Trophoblast cell (in vitro differentiated cells and primary cell): ENCODE results near the gene GRP.

Experiments
- DNase-seq, 2 donors: peaks; one replicate each; pipeline ENCODE4 v3.0.0-alpha.2; 2016
- H2AFZ ChIP-seq: 2 replicates; pipeline ENCODE4 v1.6.1; 2013; ENCODE audit warnings: low read length, moderate library complexity, mild to moderate bottlenecking; ENCODE audit not compliant: insufficient read depth, poor library complexity
- H2AK5ac ChIP-seq: 2 replicates; pipeline ENCODE4 v1.6.1; 2013; ENCODE audit warnings: mild to moderate bottlenecking, low read length
- H2BK120ac ChIP-seq: 2 replicates; pipeline ENCODE4 v1.6.1; 2013; ENCODE audit warnings: low read length, mild to moderate bottlenecking, moderate library complexity; ENCODE audit not compliant: insufficient read depth, poor library complexity
- H2BK12ac ChIP-seq: 2 replicates; pipeline ENCODE4 v1.6.1; 2013; ENCODE audit warnings: mild to moderate bottlenecking, low read length, moderate library complexity
- H2BK5ac ChIP-seq: 2 replicates; pipeline ENCODE4 v1.6.1; 2013; ENCODE audit warnings: low read length, low read depth, moderate library complexity, mild to moderate bottlenecking; ENCODE audit not compliant: poor library complexity
- H3K14ac ChIP-seq: 2 replicates; pipeline ENCODE4 v1.6.1; 2013; ENCODE audit warnings: mild to moderate bottlenecking, low read length
- H3K18ac ChIP-seq: 2 replicates; pipeline ENCODE4 v1.6.1; 2013; ENCODE audit warnings: mild to moderate bottlenecking, low read length
- H3K23ac ChIP-seq: 2 replicates; pipeline ENCODE4 v1.6.1; 2013; ENCODE audit warnings: low read length
- H3K27ac ChIP-seq: 2 replicates; pipeline ENCODE4 v1.5.1; 2013; ENCODE audit warnings: low read depth, mild to moderate bottlenecking, inconsistent platforms, low read length, moderate library complexity
- H3K27me3 ChIP-seq: 2 replicates; pipeline ENCODE4 v1.6.1; 2013; ENCODE audit warnings: inconsistent platforms, mild to moderate bottlenecking, low read length, moderate library complexity; ENCODE audit not compliant: insufficient read depth
- H3K36me3 ChIP-seq, 2 experiments: 1 replicate in 1 of 2; 2 replicates in 1 of 2; pipeline ENCODE4 v1.6.1; 2013; ENCODE audit warnings: low read length in 2 of 2, mild to moderate bottlenecking in 2 of 2, moderate library complexity in 1 of 2; ENCODE audit not compliant: insufficient read depth in 2 of 2, control insufficient read depth in 1 of 2
- H3K4ac ChIP-seq: 2 replicates; pipeline ENCODE4 v1.6.1; 2013; ENCODE audit warnings: low read depth, mild to moderate bottlenecking, low read length, moderate library complexity
- H3K4me1 ChIP-seq, 2 experiments: 1 replicate in 1 of 2; 2 replicates in 1 of 2; pipeline ENCODE4 v1.6.1; 2013; ENCODE audit warnings: low read length in 2 of 2, mild to moderate bottlenecking in 2 of 2, moderate library complexity in 1 of 2; ENCODE audit not compliant: insufficient read depth in 2 of 2, control insufficient read depth in 1 of 2
- H3K4me2 ChIP-seq: 2 replicates; pipeline ENCODE4 v1.6.1; 2013; ENCODE audit warnings: inconsistent platforms, mild to moderate bottlenecking, low read length, moderate library complexity
- H3K4me3 ChIP-seq: 2 replicates; pipeline ENCODE4 v1.5.1; 2013; ENCODE audit warnings: mild to moderate bottlenecking, low read depth, low read length, inconsistent platforms
- H3K79me1 ChIP-seq: one replicate; pipeline ENCODE4 v1.6.1; 2013; ENCODE audit warnings: low read length
- H3K79me2 ChIP-seq: 2 replicates; pipeline ENCODE4 v1.6.1; 2013; ENCODE audit warnings: low read length, mild to moderate bottlenecking; ENCODE audit not compliant: control insufficient read depth, insufficient read depth, poor library complexity
- H3K9ac ChIP-seq: 2 replicates; pipeline ENCODE4 v1.6.1; 2013; ENCODE audit warnings: mild to moderate bottlenecking, low read length
- H3K9me3 ChIP-seq: 2 replicates; pipeline ENCODE4 v1.6.1; 2013; ENCODE audit warnings: low read depth, mild to moderate bottlenecking, control low read depth, inconsistent platforms, low read length; ENCODE audit not compliant: insufficient read depth
- H4K12ac ChIP-seq: 2 replicates; pipeline ENCODE4 v1.6.1; 2013; ENCODE audit warnings: low read depth, mild to moderate bottlenecking, low read length, moderate library complexity
- H4K8ac ChIP-seq: 2 replicates; pipeline ENCODE4 v1.6.1; 2013; ENCODE audit warnings: low read depth, mild to moderate bottlenecking, low read length, moderate library complexity
- H4K91ac ChIP-seq: one replicate; pipeline ENCODE4 v1.6.1; 2013; ENCODE audit warnings: low read depth, mild to moderate bottlenecking, low read length, moderate library complexity
- WGBS: extraction: QIAGEN DNeasy Blood & Tissue Kit; methylation state at CpG from one replicate; pipeline ENCODE4 v1.1.7; 2013; ENCODE audit warnings: missing lambda C conversion rate; ENCODE audit not compliant: insufficient read length, insufficient coverage; ENCODE audit errors: extremely low coverage; 5-methylcytosine and 5-hydroxymethylcytosine counted together

GRP gene

DNA sequence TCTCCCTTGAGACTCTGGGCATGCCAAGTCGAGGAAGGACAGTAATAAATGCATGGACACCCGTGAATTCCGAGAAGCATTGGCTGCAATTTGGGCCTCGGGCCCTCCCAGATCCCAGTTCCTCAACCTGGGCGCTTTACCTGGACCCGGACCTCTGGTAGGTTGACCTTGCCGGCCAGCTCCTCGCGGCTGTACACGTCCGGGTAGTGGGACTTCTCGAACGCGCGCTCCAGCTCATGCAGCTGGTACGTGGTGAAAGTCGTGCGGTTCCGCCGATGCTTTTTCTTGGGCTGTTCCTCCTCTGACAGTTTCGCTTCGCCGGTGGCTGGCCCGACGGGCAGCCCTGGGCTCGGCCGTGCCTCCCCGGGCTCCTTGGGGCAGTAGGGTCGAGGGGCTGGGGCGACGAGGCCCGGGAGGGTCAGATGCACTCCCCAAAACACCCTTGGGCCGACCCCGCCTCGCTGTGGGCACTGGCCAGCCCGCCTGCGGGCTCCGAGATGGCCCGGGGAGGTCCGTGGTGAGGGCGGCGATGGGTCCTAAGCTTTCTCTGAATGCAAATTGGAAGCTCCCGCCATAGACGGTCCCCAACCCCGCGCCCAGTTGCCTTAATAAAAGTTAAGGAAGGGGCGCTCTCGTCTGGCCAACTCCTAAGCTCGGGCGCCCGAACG lies 52.4 kb downstream of the GRP start:
- DNase-seq = no peak
- Histone ChIP-seq H2BK120ac (no peak overlapping the region), H4K8ac (no peak overlapping the region), H3K4me2 (no peak overlapping the region), H3K9me3 (peaks cover 8% of the 10 kb centered on the region), H3K36me3 (no peaks in the 10 kb centered on the region), H4K91ac (no peak overlapping the region), H3K79me2 (no peaks in the 10 kb centered on the region), H2BK12ac (no peak overlapping the region), H3K4me3 (no peak overlapping the region), H3K79me1 (no peaks in the 10 kb centered on the region), H3K4me1 (peaks cover 18 to 19% of the 10 kb centered on the region in 2 experiments), H3K23ac (no peak overlapping the region), H2AFZ (no peak overlapping the region), H3K27ac (no peak overlapping the region), H3K4ac (no peak overlapping the region), H3K18ac (no peak overlapping the region), H3K9ac (no peak overlapping the region), H4K12ac (no peak overlapping the region), H3K14ac (no peak overlapping the region), H2AK5ac (no peak overlapping the region), H3K27me3 (peaks cover 88% of the 10 kb centered on the region), H2BK5ac (no peak overlapping the region)
- WGBS = no CpG with 5 or more reads among the region's 52 CpGs

DNA sequence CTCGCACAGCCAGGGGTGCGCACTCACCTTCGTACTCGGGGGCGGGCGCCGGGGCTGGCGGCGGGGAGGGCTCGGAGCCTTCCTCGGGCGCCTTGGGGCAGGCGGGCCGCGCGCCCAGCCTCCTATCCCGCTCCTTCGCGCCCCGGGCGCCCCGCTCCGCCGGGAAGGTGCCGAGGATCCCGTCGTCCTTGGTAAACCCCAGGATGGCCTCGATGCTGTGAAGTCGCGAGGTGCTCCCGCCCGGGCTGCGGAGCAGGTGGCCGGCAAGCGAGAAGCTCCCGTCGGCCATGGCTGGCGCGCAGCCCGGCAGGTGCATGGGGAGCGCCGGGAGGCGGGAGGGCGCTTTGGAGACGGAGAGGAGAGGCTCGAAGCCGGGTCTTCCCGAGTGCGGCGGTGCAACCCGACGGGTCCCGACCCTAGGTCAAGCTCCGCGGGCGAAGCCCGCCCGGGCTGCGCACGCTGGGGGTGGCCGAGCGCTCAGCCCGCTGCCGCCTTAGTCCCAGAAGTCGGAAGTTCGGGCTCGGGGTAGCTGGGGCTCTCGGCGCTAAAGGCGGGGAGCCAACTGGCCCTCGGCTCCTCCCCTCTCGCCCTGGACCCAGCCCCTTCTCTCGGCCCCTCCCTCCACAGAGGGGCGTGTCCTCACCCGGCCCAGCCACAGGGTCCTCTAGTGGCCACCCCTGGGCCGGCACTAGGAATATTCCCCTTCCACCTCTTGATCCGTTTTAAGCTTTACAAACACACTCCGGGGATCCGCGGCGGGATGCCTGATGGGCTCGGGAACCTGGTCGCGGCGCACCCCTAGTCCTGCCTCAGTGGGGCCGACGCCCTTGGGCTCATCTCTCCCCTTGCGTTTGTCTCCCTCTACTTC lies 53.2 kb downstream of the GRP start, which contains the start of gene RAX:
Gene RAX (minus strand): TSS at position 564 of the 868 bp plus-strand sequence. CDS start 248 bp downstream, at position 316.
- Histone ChIP-seq H3K9ac (no peak within 1 kb of the TSS), H4K91ac (no peak within 1 kb of the TSS), H3K4ac (no peak within 1 kb of the TSS), H3K79me2 (no peaks in the 10 kb centered on the region), H3K18ac (no peak within 1 kb of the TSS), H3K23ac (no peak within 1 kb of the TSS), H3K36me3 (no peaks in the 10 kb centered on the region), H4K8ac (no peak within 1 kb of the TSS), H2BK12ac (no peak within 1 kb of the TSS), H2BK120ac (no peak within 1 kb of the TSS), H4K12ac (no peak within 1 kb of the TSS), H3K4me2 (peak within 1 kb of the TSS; percentile 62), H3K27me3 (peaks cover 81% of the 10 kb centered on the region), H3K27ac (no peak within 1 kb of the TSS), H3K9me3 (peaks cover 8% of the 10 kb centered on the region), H3K14ac (no peak within 1 kb of the TSS), H2AFZ (no peak within 1 kb of the TSS), H3K4me3 (no peak within 1 kb of the TSS), H2BK5ac (no peak within 1 kb of the TSS), H2AK5ac (no peak within 1 kb of the TSS), H3K79me1 (no peaks in the 10 kb centered on the region), H3K4me1 (peaks cover 13 to 16% of the 10 kb centered on the region in 2 experiments)
- no peak for DNase-seq
- WGBS = no CpG with 5 or more reads among the region's 88 CpGs

DNA sequence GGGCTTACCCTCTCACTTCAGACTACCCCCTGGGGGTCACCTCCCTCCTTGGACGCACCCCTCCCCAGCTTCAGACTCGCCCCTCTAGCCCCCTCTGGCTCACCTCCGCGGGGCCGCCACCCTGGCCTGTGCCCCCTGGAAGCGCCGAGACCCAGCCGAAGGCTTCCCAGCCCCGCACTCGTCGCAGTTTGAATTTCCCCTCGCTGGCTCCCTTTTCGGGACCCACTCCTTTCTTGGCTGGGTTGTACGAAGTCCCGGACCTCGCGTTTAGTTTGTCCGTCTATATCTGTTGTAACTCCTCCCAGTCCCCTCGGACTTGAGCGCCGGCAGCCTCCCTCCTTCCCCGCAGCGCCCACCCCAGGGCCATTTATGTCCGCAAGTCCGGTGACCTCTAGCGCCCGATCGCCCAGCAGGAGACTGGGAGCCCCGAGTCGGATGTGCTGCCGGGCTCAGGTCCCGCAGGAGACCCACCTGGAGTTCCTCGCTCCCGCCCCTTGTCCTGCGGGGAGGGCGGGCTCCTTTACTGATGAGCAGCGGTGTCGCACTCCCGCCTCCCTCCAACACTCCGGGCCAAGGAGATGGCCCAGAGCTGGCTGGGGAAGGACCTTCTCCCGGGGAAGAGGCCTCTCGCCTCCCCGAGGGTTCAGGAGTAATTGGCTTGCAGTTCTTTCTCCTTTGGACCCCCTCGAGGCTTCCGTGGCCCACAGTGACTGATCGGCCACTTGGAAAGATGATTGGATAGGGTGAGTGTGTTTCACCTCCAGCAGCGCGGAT lies 54.0 kb downstream of the GRP start:
- H3K79me2 ChIP-seq = no peaks in the 10 kb centered on the region

DNA sequence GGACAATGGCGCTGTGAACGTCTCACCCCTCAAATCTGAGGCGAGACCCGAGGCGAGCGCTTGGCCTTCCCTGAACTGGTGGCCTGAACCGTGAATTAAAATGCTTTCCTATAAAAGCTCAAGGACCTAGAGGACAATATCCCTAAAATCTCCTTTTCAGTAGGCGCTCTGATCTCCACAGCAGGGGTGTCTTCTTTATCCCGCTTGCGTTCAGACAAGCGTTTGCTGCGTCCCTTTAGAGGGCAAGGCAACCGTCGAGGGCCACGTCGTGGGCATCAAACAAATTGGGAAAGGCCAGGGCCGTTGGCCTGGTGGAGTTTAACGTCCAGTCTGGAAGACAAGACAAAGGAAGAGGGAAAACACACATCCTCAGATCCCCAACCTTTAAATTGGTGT lies 54.6 kb downstream of the GRP start:
- Histone ChIP-seq H2AK5ac (no peak overlapping the region), H3K79me2 (no peaks in the 10 kb centered on the region), H2BK12ac (no peak overlapping the region), H3K9ac (no peak overlapping the region), H2BK5ac (no peak overlapping the region), H3K4me1 (peaks cover 5 to 10% of the 10 kb centered on the region in 2 experiments), H3K4me3 (no peak overlapping the region), H3K9me3 (peaks cover 6% of the 10 kb centered on the region), H3K79me1 (no peaks in the 10 kb centered on the region), H3K18ac (no peak overlapping the region), H3K27ac (no peak overlapping the region), H3K36me3 (no peaks in the 10 kb centered on the region), H3K27me3 (peaks cover 72% of the 10 kb centered on the region), H4K91ac (no peak overlapping the region), H3K14ac (no peak overlapping the region), H3K23ac (no peak overlapping the region), H2BK120ac (no peak overlapping the region), H3K4ac (no peak overlapping the region), H2AFZ (no peak overlapping the region), H4K12ac (no peak overlapping the region), H3K4me2 (peak overlapping the region; percentile 62), H4K8ac (no peak overlapping the region)
- no CpG with 5 or more reads among the region's 18 CpGs for WGBS
- no peak for DNase-seq

More for the DNA sequence above, 54.0 kb downstream of the GRP start:
- H3K27me3 ChIP-seq = peaks cover 75% of the 10 kb centered on the region
- H2AFZ ChIP-seq = no peak overlapping the region
- H3K4me2 ChIP-seq = peak overlapping the region; percentile 62
- no peak overlapping the region for H4K91ac ChIP-seq
- peaks cover 9 to 14% of the 10 kb centered on the region in 2 experiments for H3K4me1 ChIP-seq
- no peak overlapping the region for H4K8ac ChIP-seq
- H3K14ac ChIP-seq = no peak overlapping the region
- H3K27ac ChIP-seq = no peak overlapping the region
- no peak overlapping the region for H2BK5ac ChIP-seq
- no peak overlapping the region for H3K9ac ChIP-seq
- H3K9me3 ChIP-seq = peaks cover 6% of the 10 kb centered on the region
- H3K23ac ChIP-seq = no peak overlapping the region
- H3K4me3 ChIP-seq = no peak overlapping the region
- H3K18ac ChIP-seq = no peak overlapping the region
- H2BK12ac ChIP-seq = no peak overlapping the region
- H4K12ac ChIP-seq = no peak overlapping the region
- no CpG with 5 or more reads among the region's 48 CpGs for WGBS
- no peak overlapping the region for H2AK5ac ChIP-seq
- DNase-seq = no peak
- no peaks in the 10 kb centered on the region for H3K79me1 ChIP-seq
- no peaks in the 10 kb centered on the region for H3K36me3 ChIP-seq
- H3K4ac ChIP-seq = no peak overlapping the region
- H2BK120ac ChIP-seq = no peak overlapping the region
